Epithelial cell of proximal tubule (primary cell): ENCODE results near the gene LPCAT1. TPM values are rescaled to one million over a fixed set of nuclear protein-coding genes. Genes with fewer than 3 reads are reported as not detected.
"Not testable (repeated sequence)": the region's sequence is repeated elsewhere in the genome, so short reads cannot be mapped to it uniquely, and the experiment has no call there.

Experiments
- DNase-seq: peaks from one replicate; pipeline ENCODE4 v3.0.0-alpha.2; 2011; ENCODE audit warnings: low read depth
- H3K4me3 ChIP-seq: 2 replicates; pipeline ENCODE4 v1.5.1; 2011; ENCODE audit warnings: low read depth, mild to moderate bottlenecking, low read length
- total RNA-seq: library from RNA; depleted of rRNA; stranded (reverse); fragments of >200 nt; gene quantifications from 2 replicates; pipeline ENCODE4 v1.2.3, GENCODE V29; 2015
- TF ChIP-seq, protein P1 (sequence below): conservative IDR thresholded peaks from 2 replicates; pipeline ENCODE4 v1.5.1; 2012; ENCODE audit warnings: low read depth, mild to moderate bottlenecking, low read length

LPCAT1 gene
- total RNA-seq, 1 donor from 2014 or later = 105 TPM

DNA sequence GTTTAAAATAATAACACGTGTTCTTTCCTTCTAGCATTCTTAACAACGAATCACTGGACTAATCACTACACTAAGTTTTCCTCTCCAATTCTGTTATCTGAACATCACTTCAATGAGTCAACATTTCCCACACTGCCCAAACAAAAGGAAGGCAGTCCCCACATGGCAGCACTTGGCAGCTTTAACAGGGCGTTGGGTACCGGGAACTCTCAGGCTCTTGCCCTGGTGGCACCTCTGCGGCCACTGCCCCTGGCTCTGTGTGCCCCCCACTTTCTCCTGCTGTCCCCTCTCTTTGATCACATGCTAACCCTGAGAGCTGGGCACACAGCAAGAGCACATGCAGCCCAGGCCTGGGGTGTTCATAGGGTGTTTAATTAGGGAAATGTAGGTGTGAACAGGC, 94.3 kb downstream of the LPCAT1 start:
- TF ChIP-seq, protein P1, sequence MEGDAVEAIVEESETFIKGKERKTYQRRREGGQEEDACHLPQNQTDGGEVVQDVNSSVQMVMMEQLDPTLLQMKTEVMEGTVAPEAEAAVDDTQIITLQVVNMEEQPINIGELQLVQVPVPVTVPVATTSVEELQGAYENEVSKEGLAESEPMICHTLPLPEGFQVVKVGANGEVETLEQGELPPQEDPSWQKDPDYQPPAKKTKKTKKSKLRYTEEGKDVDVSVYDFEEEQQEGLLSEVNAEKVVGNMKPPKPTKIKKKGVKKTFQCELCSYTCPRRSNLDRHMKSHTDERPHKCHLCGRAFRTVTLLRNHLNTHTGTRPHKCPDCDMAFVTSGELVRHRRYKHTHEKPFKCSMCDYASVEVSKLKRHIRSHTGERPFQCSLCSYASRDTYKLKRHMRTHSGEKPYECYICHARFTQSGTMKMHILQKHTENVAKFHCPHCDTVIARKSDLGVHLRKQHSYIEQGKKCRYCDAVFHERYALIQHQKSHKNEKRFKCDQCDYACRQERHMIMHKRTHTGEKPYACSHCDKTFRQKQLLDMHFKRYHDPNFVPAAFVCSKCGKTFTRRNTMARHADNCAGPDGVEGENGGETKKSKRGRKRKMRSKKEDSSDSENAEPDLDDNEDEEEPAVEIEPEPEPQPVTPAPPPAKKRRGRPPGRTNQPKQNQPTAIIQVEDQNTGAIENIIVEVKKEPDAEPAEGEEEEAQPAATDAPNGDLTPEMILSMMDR = no peak
- DNase-seq = no peak
- no peak overlapping the region for H3K4me3 ChIP-seq

DNA sequence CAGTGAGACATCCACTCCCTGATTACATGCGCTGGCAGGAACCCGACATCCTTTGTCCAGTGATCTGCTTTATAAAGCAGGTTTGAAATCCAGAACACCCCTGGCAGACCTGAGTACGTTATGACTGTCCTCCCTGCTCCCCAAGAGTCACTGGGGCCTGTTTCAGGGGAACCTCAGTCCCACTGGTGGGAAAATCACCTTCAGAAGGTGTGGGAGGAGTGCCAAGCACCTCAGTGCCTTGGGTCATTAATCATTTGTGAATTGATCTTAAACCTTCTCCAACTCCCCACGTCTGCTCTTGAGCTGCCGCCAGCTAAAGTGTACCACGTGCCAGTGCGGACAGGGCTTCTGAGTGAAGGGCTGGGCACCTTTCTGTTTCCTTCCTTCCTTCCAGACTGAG, 94.7 kb downstream of the LPCAT1 start:
- TF ChIP-seq, protein P1 = no peak
- DNase-seq = no peak
- no peak overlapping the region for H3K4me3 ChIP-seq

DNA sequence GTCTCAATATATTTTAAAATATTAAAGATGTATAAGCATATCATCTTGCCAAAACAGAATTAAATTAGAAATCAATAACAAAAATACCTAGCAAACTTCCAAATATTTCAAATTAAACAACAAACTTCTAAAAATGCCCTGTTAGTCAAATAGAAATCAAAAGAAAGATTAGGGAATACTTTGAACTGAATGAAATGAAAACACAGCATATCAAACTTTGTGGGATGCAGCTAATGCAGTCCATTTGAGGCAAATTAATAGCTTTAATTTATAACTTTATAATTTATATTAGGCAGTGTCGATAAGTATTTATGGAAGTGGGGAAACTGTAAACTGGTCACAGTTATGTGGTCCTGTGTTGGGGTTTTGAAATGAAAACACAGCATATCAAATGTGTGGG, 95.7 kb downstream of the LPCAT1 start:
- no peak overlapping the region for H3K4me3 ChIP-seq
- TF ChIP-seq, protein P1 = no peak
- no peak for DNase-seq

DNA sequence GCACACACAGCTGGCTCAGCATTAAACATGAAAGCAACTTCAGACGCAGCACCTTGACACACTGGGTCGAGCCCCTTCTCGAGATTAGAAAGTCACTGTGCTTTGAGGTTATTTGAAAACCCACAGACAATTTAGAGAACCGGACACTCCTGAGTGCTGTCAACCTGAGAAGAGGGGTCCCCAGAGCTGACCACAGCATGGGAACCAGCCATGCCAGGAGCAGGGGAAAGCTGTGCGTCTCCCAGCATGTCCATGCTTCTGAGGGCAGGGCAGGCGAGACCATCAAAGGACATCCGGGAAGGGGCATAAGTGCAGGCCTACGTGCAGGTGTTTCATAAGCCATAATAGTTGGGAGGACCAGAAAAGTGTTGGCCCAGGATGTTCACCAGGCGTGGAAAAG, 99.0 kb downstream of the LPCAT1 start:
- no peak overlapping the region for H3K4me3 ChIP-seq
- TF ChIP-seq, protein P1 = no peak
- DNase-seq = no peak

DNA sequence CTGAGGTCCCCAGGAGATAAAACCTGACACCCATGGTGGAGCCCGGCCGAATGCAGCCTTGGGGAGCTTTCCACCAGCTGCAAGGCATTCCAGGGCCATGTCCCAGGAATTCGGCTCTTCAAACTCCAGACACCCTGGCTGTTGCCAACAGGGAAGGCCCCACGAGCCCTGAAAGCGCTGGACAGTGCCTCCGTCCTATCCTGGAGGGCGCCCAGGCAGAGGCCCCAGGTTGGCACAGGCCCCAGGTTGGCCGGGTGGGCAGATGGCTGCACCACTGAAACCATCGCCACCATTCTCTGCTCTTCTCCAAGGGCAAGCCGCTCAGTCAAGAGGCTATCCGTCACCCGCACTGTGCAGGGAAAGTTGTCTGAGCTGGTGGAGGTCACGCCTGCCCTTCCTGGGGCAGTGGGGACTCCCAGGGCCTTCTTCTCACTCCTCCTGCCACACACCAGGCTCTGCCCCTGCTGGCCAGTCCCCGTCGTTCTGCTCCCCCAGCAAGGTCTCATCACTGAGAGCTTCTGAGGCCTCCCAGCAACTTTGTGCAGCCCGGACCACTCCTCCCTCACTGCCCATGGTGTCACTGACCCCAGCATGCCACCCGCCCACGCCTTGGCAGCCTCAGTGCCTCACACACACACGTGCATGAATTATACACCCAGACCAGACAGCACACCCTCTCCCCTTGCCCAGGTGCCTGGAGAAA, 99.7 kb downstream of the LPCAT1 start:
- TF ChIP-seq, protein P1 = no peak
- H3K4me3 ChIP-seq = no peak overlapping the region
- DNase-seq = no peak

DNA sequence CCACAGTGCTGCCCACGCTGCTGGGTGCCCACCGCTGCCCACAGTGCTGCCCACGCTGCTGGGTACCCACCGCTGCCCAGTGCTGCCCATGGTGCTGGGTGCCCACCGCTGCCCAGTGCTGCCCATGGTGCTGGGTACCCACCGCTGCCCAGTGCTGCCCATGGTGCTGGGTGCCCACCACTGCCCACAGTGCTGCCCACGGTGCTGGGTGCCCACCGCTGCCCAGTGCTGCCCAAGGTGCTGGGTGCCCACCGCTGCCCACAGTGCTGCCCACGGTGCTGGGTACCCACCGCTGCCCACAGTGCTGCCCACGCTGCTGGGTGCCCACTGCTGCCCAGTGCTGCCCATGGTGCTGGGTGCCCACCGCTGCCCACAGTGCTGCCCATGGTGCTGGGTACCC, 101.2 kb downstream of the LPCAT1 start:
- not testable (repeated sequence) for H3K4me3 ChIP-seq, DNase-seq

DNA sequence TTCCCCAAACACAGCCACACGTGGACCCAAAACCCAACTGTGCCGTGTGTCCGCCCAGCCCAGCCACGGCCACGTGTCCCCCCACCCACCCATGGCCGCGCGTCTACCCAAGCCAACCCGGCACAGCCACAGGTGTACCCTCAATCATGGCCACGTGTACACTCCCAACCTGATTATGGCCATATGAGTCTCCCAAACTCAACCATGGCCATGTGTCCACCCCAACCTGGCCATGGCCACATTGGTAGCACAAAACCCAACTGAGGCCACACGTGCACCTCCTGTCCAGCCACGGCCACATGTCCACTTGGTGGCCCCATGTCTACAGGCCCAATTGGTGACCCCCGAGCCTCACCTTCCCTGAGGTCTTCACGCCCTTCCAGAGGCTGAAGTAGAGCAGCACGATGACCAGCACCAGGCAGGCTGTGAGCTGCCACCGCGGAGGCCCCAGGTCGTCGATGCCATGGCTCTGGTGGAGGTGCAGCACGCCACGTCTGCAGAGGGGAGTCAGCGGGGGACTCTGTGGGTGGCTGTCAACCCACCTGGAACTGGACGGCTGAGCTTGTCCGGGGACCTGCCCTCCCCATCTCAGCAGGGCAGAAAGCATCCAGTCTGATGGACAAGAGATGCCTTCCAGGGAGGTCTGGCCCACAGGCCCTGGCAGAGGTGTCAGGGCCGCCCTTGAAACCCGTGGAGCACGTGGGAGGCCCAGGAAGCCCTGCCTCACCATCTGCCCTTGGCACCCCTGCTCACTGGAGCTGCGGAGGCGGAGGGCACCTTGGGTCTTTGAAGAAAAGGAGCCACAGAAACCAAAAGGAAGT, 102.0 kb downstream of the LPCAT1 start:
- H3K4me3 ChIP-seq = no peak overlapping the region
- TF ChIP-seq, protein P1 = no peak
- no peak for DNase-seq
